ENCODE results near the gene CPNE8. TPM values are rescaled to one million over a fixed set of nuclear protein-coding genes. Genes with fewer than 3 reads are reported as not detected.

The CPNE8 gene
- total RNA-seq, 3 donors from 2014 or later, result 11.3 to 29.8 (median 28.3) TPM

- Histone ChIP-seq H3K27ac (no peak overlapping the region), H3K4me3 (no peak overlapping the region), H3K4me1 (no peaks in the 10 kb centered on the region), H3K9me3 (peaks cover 0 to 7% of the 10 kb centered on the region in 2 donors), H3K36me3 (no peaks in the 10 kb centered on the region), H3K27me3 (no peaks in the 10 kb centered on the region)
- no peak for DNase-seq (ENCODE audit: low spot score in 2 of 2)
- intact Hi-C loops (cut with DNase I; ENCODE audit: low total_unique reads), result no loop called here
- no peak for TF ChIP-seq CTCF (IDR thresholded peaks at IDR 0.05)
- no peak for TF ChIP-seq POLR2A (IDR thresholded peaks at IDR 0.05)
- no peak for TF ChIP-seq POLR2AphosphoS5 (IDR thresholded peaks at IDR 0.05)
Observed at GRCh38 chr12:38813923-38814322, 91.5 kb downstream of the CPNE8 start.

GRCh38 chr12:38811814-38812356 is 93.5 kb downstream of the CPNE8 start:
- H3K4me1 ChIP-seq, result no peaks in the 10 kb centered on the region
- H3K4me3 ChIP-seq, result no peak overlapping the region
- H3K9me3 ChIP-seq, result peaks cover 0 to 7% of the 10 kb centered on the region in 2 donors
- DNase-seq (ENCODE audit: low spot score in 2 of 2), result no peak
- H3K27me3 ChIP-seq, result no peaks in the 10 kb centered on the region
- no peaks in the 10 kb centered on the region for H3K36me3 ChIP-seq
- intact Hi-C loops (cut with DNase I; ENCODE audit: low total_unique reads), result no loop called here
- TF ChIP-seq POLR2A (IDR thresholded peaks at IDR 0.05) (no peak), POLR2AphosphoS5 (IDR thresholded peaks at IDR 0.05) (no peak), CTCF (IDR thresholded peaks at IDR 0.05) (no peak)
- H3K27ac ChIP-seq, result no peak overlapping the region

GRCh38 chr12:38809832-38810231 is 95.6 kb downstream of the CPNE8 start:
- Histone ChIP-seq H3K27ac (no peak overlapping the region), H3K36me3 (no peaks in the 10 kb centered on the region), H3K4me3 (no peak overlapping the region), H3K27me3 (no peaks in the 10 kb centered on the region), H3K4me1 (no peaks in the 10 kb centered on the region), H3K9me3 (peaks cover 0 to 7% of the 10 kb centered on the region in 2 donors)
- TF ChIP-seq CTCF (IDR thresholded peaks at IDR 0.05), result no peak
- TF ChIP-seq POLR2AphosphoS5 (IDR thresholded peaks at IDR 0.05), result no peak
- no peak for TF ChIP-seq POLR2A (IDR thresholded peaks at IDR 0.05)
- intact Hi-C loops (cut with DNase I; ENCODE audit: low total_unique reads), result no loop called here
- no peak for DNase-seq (ENCODE audit: low spot score in 2 of 2)

- intact Hi-C loops (cut with DNase I; ENCODE audit: low total_unique reads), result no loop called here
- DNase-seq (ENCODE audit: low spot score in 2 of 2), result no peak
- no peaks in the 10 kb centered on the region for H3K27me3 ChIP-seq
- H3K9me3 ChIP-seq, result peaks cover 10 to 24% of the 10 kb centered on the region in 2 donors
- no peaks in the 10 kb centered on the region for H3K4me1 ChIP-seq
- H3K36me3 ChIP-seq, result no peaks in the 10 kb centered on the region
- no peak for TF ChIP-seq CTCF (IDR thresholded peaks at IDR 0.05)
- TF ChIP-seq POLR2A (IDR thresholded peaks at IDR 0.05), result no peak
- no peak for TF ChIP-seq POLR2AphosphoS5 (IDR thresholded peaks at IDR 0.05)
- H3K4me3 ChIP-seq, result no peak overlapping the region
- H3K27ac ChIP-seq, result no peak overlapping the region
Observed at GRCh38 chr12:38788106-38788505, 117.3 kb downstream of the CPNE8 start.

- no peak overlapping the region for H3K27ac ChIP-seq
- intact Hi-C loops (cut with DNase I; ENCODE audit: low total_unique reads), result no loop called here
- no peak for TF ChIP-seq POLR2AphosphoS5 (IDR thresholded peaks at IDR 0.05)
- no peak for TF ChIP-seq CTCF (IDR thresholded peaks at IDR 0.05)
- TF ChIP-seq POLR2A (IDR thresholded peaks at IDR 0.05), result no peak
Observed at GRCh38 chr12:38785381-38785780, 120.0 kb downstream of the CPNE8 start.

More at GRCh38 chr12:38785381-38785780, 120.0 kb downstream of the CPNE8 start:
- H3K36me3 ChIP-seq, result peaks cover 4% of the 10 kb centered on the region
- no peaks in the 10 kb centered on the region for H3K4me1 ChIP-seq
- peaks cover 10 to 26% of the 10 kb centered on the region in 2 donors for H3K9me3 ChIP-seq
- H3K4me3 ChIP-seq, result no peak overlapping the region
- no peaks in the 10 kb centered on the region for H3K27me3 ChIP-seq
- DNase-seq (ENCODE audit: low spot score in 2 of 2), result no peak
